Gastroesophageal sphincter (tissue), 4 donors: Measurements from ENCODE around the gene NUP62. TPM values are rescaled to one million over a fixed set of nuclear protein-coding genes. Genes with fewer than 3 reads are reported as not detected.
"Not testable (repeated sequence)": the region's sequence is repeated elsewhere in the genome, so short reads cannot be mapped to it uniquely, and the experiment has no call there.

Source experiments
- ATAC-seq: fragments of 150-250 bp; one replicate; pipeline ENCODE4 v1.9.1; 2016; ENCODE audit warnings: mild to moderate bottlenecking, moderate library complexity
- H3K27ac ChIP-seq, 4 donors: fragments of 200-600 bp; sonication (generic) in 3 of 4; 1 replicate in 3 of 4; 2 replicates in 1 of 4; pipeline ENCODE4 v1.5.1; 2016 to 2019
- H3K27me3 ChIP-seq: fragments of 200-600 bp; sonication (generic); one replicate; pipeline ENCODE4 v1.5.1; 2019
- H3K36me3 ChIP-seq, 2 donors: fragments of 200-600 bp; sonication (generic); one replicate each; pipeline ENCODE4 v1.5.1; 2019; ENCODE audit warnings: control low read depth in 1 of 2
- H3K4me1 ChIP-seq, 3 donors: fragments of 200-600 bp; sonication (generic); 1 replicate in 2 of 3; 2 replicates in 1 of 3; pipeline ENCODE4 v1.5.1; 2016 to 2019; ENCODE audit warnings: control low read depth in 2 of 3
- H3K4me3 ChIP-seq, 2 donors: fragments of 200-600 bp; sonication (generic); one replicate each; pipeline ENCODE4 v1.5.1; 2019; ENCODE audit warnings: mild to moderate bottlenecking in 1 of 2, moderate library complexity in 1 of 2
- H3K9me3 ChIP-seq, 3 donors: fragments of 200-600 bp; sonication (generic); one replicate each; pipeline ENCODE4 v1.5.1; 2017 to 2019; ENCODE audit warnings: control low read depth in 2 of 3
- EP300 ChIP-seq: sonication (generic); formaldehyde crosslinking; IDR thresholded peaks from one replicate; pipeline ENCODE4 v1.6.1; 2017; ENCODE audit warnings: antibody characterized with exemption, mild to moderate bottlenecking
- POLR2A ChIP-seq, 2 donors: fragments of 450-650 bp; IDR thresholded peaks; one replicate each; pipeline ENCODE4 v1.6.1; 2017; ENCODE audit warnings: antibody characterized with exemption in 2 of 2, mild to moderate bottlenecking in 2 of 2, moderate library complexity in 1 of 2
- POLR2AphosphoS5 ChIP-seq: sonication (generic); formaldehyde crosslinking; IDR thresholded peaks from one replicate; pipeline ENCODE4 v1.6.1; 2017; ENCODE audit warnings: antibody characterized with exemption
- WGBS, 2 donors: methylation state at CpG; one replicate each; pipeline ENCODE4 v1.1.5; 2018; ENCODE audit warnings: low coverage in 1 of 2; 5-methylcytosine and 5-hydroxymethylcytosine counted together
- total RNA-seq, 4 donors: library from RNA; depleted of rRNA; stranded (reverse); fragments of >200 nt; gene quantifications; one replicate each; pipeline ENCODE4 v1.1.0, GENCODE V29; 2016
- TF ChIP-seq, protein P1 (sequence below), 4 experiments: fragments of 200-600 bp in 2 of 4; fragments of 450-650 bp in 2 of 4; sonication (generic) in 1 of 4; IDR thresholded peaks; one replicate each; pipeline ENCODE4 v1.5.1; 2017 to 2019; ENCODE audit warnings: antibody characterized with exemption in 4 of 4, mild to moderate bottlenecking in 2 of 4, moderate library complexity in 2 of 4

NUP62 gene
- total RNA-seq, 4 donors from 2014 or later, result 30.1 to 43.2 (median 37.7) TPM

DNA sequence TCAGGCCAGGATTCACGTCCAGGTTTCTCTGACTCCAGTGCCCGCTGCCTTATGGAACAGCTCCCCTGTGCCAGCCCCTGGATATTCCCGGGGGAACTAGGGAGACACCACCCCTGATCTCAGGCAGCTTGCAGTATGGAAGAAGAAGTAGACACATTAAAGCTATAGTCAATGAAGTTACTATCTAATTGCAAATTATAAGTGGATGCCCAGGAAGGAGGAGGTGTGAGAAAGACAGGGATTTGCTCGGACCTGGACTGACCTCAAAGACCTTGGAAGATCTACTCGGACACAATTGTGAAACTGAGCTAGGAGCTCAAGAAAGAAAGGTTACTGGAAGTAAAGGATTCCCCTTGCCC is 21.3 kb upstream of the NUP62 start:
- Histone ChIP-seq H3K4me1 (peaks cover 0 to 23% (median 0%) of the 10 kb centered on the region in 3 donors), H3K27me3 (peaks cover 70% of the 10 kb centered on the region), H3K27ac (no peak overlapping the region), H3K9me3 (no peaks in the 10 kb centered on the region), H3K4me3 (no peak overlapping the region), H3K36me3 (no peaks in the 10 kb centered on the region)
- ATAC-seq, result no peak
- WGBS, 2 donors, result 86 to 100% methylated on average over 1 to 4 of the region's 5 CpGs
- TF ChIP-seq POLR2AphosphoS5 (no peak), POLR2A (IDR thresholded peaks at IDR 0.05) (no peak), EP300 (no peak)
- TF ChIP-seq, protein P1, sequence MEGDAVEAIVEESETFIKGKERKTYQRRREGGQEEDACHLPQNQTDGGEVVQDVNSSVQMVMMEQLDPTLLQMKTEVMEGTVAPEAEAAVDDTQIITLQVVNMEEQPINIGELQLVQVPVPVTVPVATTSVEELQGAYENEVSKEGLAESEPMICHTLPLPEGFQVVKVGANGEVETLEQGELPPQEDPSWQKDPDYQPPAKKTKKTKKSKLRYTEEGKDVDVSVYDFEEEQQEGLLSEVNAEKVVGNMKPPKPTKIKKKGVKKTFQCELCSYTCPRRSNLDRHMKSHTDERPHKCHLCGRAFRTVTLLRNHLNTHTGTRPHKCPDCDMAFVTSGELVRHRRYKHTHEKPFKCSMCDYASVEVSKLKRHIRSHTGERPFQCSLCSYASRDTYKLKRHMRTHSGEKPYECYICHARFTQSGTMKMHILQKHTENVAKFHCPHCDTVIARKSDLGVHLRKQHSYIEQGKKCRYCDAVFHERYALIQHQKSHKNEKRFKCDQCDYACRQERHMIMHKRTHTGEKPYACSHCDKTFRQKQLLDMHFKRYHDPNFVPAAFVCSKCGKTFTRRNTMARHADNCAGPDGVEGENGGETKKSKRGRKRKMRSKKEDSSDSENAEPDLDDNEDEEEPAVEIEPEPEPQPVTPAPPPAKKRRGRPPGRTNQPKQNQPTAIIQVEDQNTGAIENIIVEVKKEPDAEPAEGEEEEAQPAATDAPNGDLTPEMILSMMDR (IDR thresholded peaks at IDR 0.05), result no peak

DNA sequence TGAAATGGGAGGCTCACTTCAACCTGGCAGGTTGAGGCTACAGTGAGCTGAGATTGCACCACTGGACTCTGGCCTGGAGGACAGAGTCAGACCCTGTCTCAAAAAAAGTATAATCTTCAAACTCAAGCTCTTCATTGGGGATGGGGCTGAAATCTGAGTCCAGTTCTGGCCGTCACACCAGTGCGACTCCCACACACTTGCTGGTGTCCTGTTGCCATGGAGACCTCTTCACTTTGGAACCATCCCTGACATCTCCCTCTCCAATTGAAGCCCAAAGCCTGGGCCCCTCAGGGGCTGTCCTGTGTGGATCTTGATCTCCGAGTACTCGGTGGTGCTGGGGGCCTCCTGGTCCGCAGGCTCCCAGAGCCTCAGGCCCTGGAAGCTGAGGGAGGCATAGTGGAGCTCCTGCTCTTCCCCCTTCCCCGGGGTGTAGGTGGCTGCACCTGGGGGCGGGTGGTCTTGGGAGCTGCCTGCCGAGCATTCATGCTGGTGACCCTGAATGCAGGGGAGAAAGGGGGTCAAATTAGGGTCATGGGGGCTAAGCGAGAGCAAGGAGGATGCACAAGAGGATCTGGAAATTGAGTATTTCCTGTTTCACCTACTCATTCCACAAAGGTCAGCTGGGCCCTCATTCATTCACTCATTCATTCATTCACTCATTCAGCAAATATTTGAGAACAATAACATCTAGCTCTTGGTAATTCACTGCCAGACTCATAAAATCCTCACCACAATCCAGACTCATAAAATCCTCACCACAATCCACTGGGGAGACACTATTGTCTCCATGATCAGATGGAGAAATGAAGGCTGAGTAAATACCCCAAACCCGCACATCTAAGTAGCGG is 20.7 kb upstream of the NUP62 start:
- Histone ChIP-seq H3K27ac (no peak overlapping the region), H3K4me1 (peaks cover 0 to 17% (median 0%) of the 10 kb centered on the region in 3 donors)

DNA sequence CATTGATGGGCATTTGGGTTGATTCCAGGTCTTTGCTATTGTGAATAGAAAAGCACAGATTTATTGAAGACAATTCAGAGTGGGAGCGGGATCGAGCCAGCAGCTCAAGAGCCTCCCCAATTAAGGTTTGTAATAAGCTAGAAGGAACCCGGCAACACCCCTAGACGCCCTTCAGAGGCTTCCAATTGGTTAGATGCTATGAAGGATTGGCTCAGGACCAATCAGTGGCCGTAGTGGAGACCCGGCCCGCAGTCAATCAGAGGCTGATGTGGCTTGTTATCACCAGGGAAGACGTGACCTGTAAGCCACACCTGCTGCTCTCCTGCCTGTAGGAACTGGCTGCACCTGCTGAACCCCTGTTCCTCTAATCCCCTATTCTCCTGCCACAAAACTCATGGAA is 17.1 kb upstream of the NUP62 start:
- Histone ChIP-seq H3K36me3 (no peaks in the 10 kb centered on the region), H3K4me3 (no peak overlapping the region), H3K27ac (no peak overlapping the region), H3K27me3 (peaks cover 43% of the 10 kb centered on the region), H3K4me1 (no peaks in the 10 kb centered on the region), H3K9me3 (no peaks in the 10 kb centered on the region)
- TF ChIP-seq, protein P1 (IDR thresholded peaks at IDR 0.05), result no peak
- no peak for TF ChIP-seq POLR2A (IDR thresholded peaks at IDR 0.05)
- TF ChIP-seq EP300, result no peak
- TF ChIP-seq POLR2AphosphoS5, result no peak
- no peak for ATAC-seq
- 89 to 93% methylated on average over 2 to 3 of the region's 8 CpGs for WGBS, 2 donors

More for the DNA sequence above, 20.7 kb upstream of the NUP62 start:
- H3K4me3 ChIP-seq, result no peak overlapping the region
- 37 to 78% methylated on average over 3 to 4 of the region's 11 CpGs for WGBS, 2 donors
- peaks cover 65% of the 10 kb centered on the region for H3K27me3 ChIP-seq
- TF ChIP-seq POLR2A (IDR thresholded peaks at IDR 0.05) (no peak), POLR2AphosphoS5 (no peak), EP300 (no peak)
- TF ChIP-seq, protein P1 (IDR thresholded peaks at IDR 0.05), result no peak
- ATAC-seq, result no peak
- H3K9me3 ChIP-seq, result no peaks in the 10 kb centered on the region
- no peaks in the 10 kb centered on the region for H3K36me3 ChIP-seq

DNA sequence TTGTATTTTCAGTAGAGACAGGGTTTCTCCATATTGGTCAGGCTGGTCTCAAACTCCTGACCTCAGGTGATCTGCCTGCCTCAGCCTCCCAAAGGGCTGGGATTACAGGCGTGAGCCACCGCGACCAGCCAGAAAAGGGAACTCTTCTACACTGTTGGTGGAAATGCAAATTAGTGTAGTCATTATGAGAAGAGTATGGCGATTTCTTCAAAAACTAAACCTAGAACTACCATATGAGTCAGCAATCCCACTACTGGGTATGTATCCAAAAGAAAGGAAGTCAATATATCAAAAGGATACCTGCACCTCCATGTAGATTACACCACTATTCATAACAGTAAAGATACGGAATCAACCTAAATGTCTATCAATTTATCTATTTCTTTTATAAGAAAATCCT is 15.3 kb upstream of the NUP62 start:
- peaks cover 32% of the 10 kb centered on the region for H3K27me3 ChIP-seq
- not testable (repeated sequence) for H3K9me3 ChIP-seq, H3K36me3 ChIP-seq

DNA sequence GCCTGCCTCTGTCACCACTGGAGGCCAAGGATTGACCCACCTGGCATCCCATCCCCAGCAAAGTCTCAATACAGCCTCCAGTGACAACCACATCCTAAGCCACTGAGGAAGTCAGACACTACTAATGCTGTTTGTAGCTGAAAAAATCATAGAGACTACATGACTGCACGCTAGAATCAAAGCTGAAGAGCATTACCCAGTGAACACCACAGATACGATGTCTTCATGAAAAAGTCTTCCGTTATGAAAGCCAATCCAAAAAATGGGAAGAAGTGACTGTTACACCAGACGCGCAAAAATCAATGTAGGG is 11.1 kb upstream of the NUP62 start:
- Histone ChIP-seq H3K4me3 (no peak overlapping the region), H3K27me3 (peaks cover 19% of the 10 kb centered on the region), H3K9me3 (no peaks in the 10 kb centered on the region), H3K4me1 (peaks cover 0 to 9% (median 6%) of the 10 kb centered on the region in 3 donors), H3K36me3 (no peaks in the 10 kb centered on the region), H3K27ac (no peak overlapping the region)
- TF ChIP-seq EP300, result no peak
- WGBS, 2 donors, result 74 to 79% methylated on average over 3 to 5 of the region's 5 CpGs
- no peak for ATAC-seq

More for the DNA sequence above, 15.3 kb upstream of the NUP62 start:
- H3K4me1 ChIP-seq, ATAC-seq, H3K4me3 ChIP-seq, H3K27ac ChIP-seq: not testable (repeated sequence)
- WGBS, 2 donors, result 53 to 80% methylated on average over 2 to 4 of the region's 5 CpGs
